Right ventricle myocardium inferior (tissue), 1 donor: Measurements from ENCODE around the gene RSPRY1. TPM values are rescaled to one million over a fixed set of nuclear protein-coding genes. Genes with fewer than 3 reads are reported as not detected.
"Not testable (repeated sequence)": the region's sequence is repeated elsewhere in the genome, so short reads cannot be mapped to it uniquely, and the experiment has no call there.

ENCODE experiments used
- ATAC-seq: fragments of 200-7000 bp; cut with Tn5 transposase; one replicate; pipeline ENCODE4 v1.9.1; 2020; ENCODE audit warnings: mild to moderate bottlenecking, moderate library complexity
- DNase-seq: peaks from one replicate; pipeline ENCODE4 v3.0.0; 2021; ENCODE audit errors: missing footprints
- intact Hi-C: fragments of 100-400 bp; cut with DNase I; formaldehyde crosslinking; loops from one replicate; pipeline ENCODE4 v1.11.0; 2022
- total RNA-seq: library from RNA; stranded (reverse); fragmentation: NEBNext Ultra II Directional; extraction: Animal tissue kit (Norgen Biotek cat#: 25700); gene quantifications from one replicate; pipeline ENCODE4 v1.2.1, GENCODE V29; 2021
- donor health status: DM: no; HTN: yes; CAD: no; lungs with severe emphysema.

The RSPRY1 gene
- total RNA-seq, 1 donor from 2014 or later: 13.8 TPM

- ATAC-seq (no peak), DNase-seq (no peak)
- intact Hi-C loops: no loop called here
Observed at GRCh38 chr16:57261806-57262205, 75.7 kb downstream of the RSPRY1 start.

GRCh38 chr16:57262841-57263540, 76.9 kb downstream of the RSPRY1 start:
- DNase-seq (no peak), ATAC-seq (no peak)
- intact Hi-C loops: no loop called here

GRCh38 chr16:57263541-57264351, 77.6 kb downstream of the RSPRY1 start:
- DNase-seq (no peak), ATAC-seq (no peak)
- intact Hi-C loops: no loop called here

GRCh38 chr16:57264381-57264780, 78.3 kb downstream of the RSPRY1 start:
- DNase-seq: peak; percentile 74

GRCh38 chr16:57264950-57265371, 78.8 kb downstream of the RSPRY1 start:
- intact Hi-C loops: no loop called here
- no peak for ATAC-seq
- DNase-seq: peak; percentile 63

More at GRCh38 chr16:57264381-57264780, 78.3 kb downstream of the RSPRY1 start:
- intact Hi-C loops: no loop called here
- no peak for ATAC-seq

GRCh38 chr16:57265850-57266530, 79.9 kb downstream of the RSPRY1 start:
- intact Hi-C loops: no loop called here
- peak; percentile 89 for ATAC-seq
- DNase-seq: peak; percentile 80

- intact Hi-C loops: no loop called here
- ATAC-seq (peak; percentile 29), DNase-seq (no peak)
Observed at GRCh38 chr16:57266531-57267260, 80.6 kb downstream of the RSPRY1 start.

- ATAC-seq, intact Hi-C loops, DNase-seq: not testable (repeated sequence)
Observed at GRCh38 chr16:57267343-57267742, 81.2 kb downstream of the RSPRY1 start.

- ATAC-seq: peak; percentile 70
- intact Hi-C loops: no loop called here
- DNase-seq: peak; percentile 73
Observed at GRCh38 chr16:57268804-57269800, 83.0 kb downstream of the RSPRY1 start.

GRCh38 chr16:57270221-57271062, 84.3 kb downstream of the RSPRY1 start:
- intact Hi-C loops: no loop called here
- ATAC-seq (no peak), DNase-seq (no peak)

GRCh38 chr16:57271063-57271345, 84.9 kb downstream of the RSPRY1 start:
- DNase-seq: no peak
- intact Hi-C loops: no loop called here
- ATAC-seq: no peak

GRCh38 chr16:57271867-57272495, 85.9 kb downstream of the RSPRY1 start:
- intact Hi-C loops: no loop called here
- ATAC-seq (no peak), DNase-seq (no peak)

GRCh38 chr16:57273359-57273758, 87.2 kb downstream of the RSPRY1 start:
- ATAC-seq (no peak), DNase-seq (no peak)
- intact Hi-C loops: no loop called here

GRCh38 chr16:57273826-57274225, 87.7 kb downstream of the RSPRY1 start:
- ATAC-seq: no peak
- intact Hi-C loops: no loop called here
- no peak for DNase-seq

- ATAC-seq, intact Hi-C loops, DNase-seq: not testable (repeated sequence)
Observed at GRCh38 chr16:57275946-57276345, 89.8 kb downstream of the RSPRY1 start.

GRCh38 chr16:57276596-57276995, 90.5 kb downstream of the RSPRY1 start:
- intact Hi-C loops: no loop called here
- no peak for DNase-seq
- ATAC-seq: peak; percentile 56

- intact Hi-C loops: no loop called here
- ATAC-seq (no peak), DNase-seq (no peak)
Observed at GRCh38 chr16:57277586-57277985, 91.5 kb downstream of the RSPRY1 start.
